Measurements from ENCODE around the gene GNG12.

Gene GNG12

GRCh38 chr1:67764633-67765032, 68.6 kb downstream of the GNG12 start:
- H3K4me3 ChIP-seq (ENCODE audit: insufficient read depth, low read length, poor library complexity, severe bottlenecking) = no peak overlapping the region

GRCh38 chr1:67761730-67762129, 71.5 kb downstream of the GNG12 start:
- Histone ChIP-seq H4K20me1 (ENCODE audit: low read depth, low read length) (no peaks in the 10 kb centered on the region), H3K4me2 (ENCODE audit: low read depth, low read length, poor library complexity, severe bottlenecking) (no peak overlapping the region), H3K4me3 (ENCODE audit: insufficient read depth, low read length, poor library complexity, severe bottlenecking) (no peak overlapping the region)

More at GRCh38 chr1:67764633-67765032, 68.6 kb downstream of the GNG12 start:
- Histone ChIP-seq H3K9me2 (replicated peaks; ENCODE audit: insufficient read depth, low read length) (no peaks in the 10 kb centered on the region), H3K4me2 (ENCODE audit: low read depth, low read length, poor library complexity, severe bottlenecking) (no peak overlapping the region), H3F3A (ENCODE audit: insufficient read depth) (no peaks in the 10 kb centered on the region), H2AFZ (ENCODE audit: low read depth, low read length, severe bottlenecking) (no peak overlapping the region), H4K20me1 (ENCODE audit: low read depth, low read length) (no peaks in the 10 kb centered on the region), H3K27me3 (ENCODE audit: low read length) (no peaks in the 10 kb centered on the region), H3K9ac (ENCODE audit: low read length) (no peak overlapping the region), H3K36me3 (ENCODE audit: low read length) (no peaks in the 10 kb centered on the region), H3K9me3 (ENCODE audit: insufficient read depth, low read length) (no peaks in the 10 kb centered on the region), H3K79me2 (ENCODE audit: insufficient read depth, low read length) (no peaks in the 10 kb centered on the region), H3K27ac (ENCODE audit: low read depth, low read length) (no peak overlapping the region)
- TF ChIP-seq EZH2phosphoT487 (conservative IDR thresholded peaks at IDR 0.05; ENCODE audit: low read length) = no peak
- TF ChIP-seq CTCF (IDR thresholded peaks at IDR 0.05; ENCODE audit: insufficient read depth, low read length, poor library complexity, severe bottlenecking) = no peak

GRCh38 chr1:67761091-67761490, 72.2 kb downstream of the GNG12 start:
- no peaks in the 10 kb centered on the region for H3K79me2 ChIP-seq (ENCODE audit: insufficient read depth, low read length)
- no peaks in the 10 kb centered on the region for H3F3A ChIP-seq (ENCODE audit: insufficient read depth)
- no peak overlapping the region for H3K4me3 ChIP-seq (ENCODE audit: insufficient read depth, low read length, poor library complexity, severe bottlenecking)
- H3K4me2 ChIP-seq (ENCODE audit: low read depth, low read length, poor library complexity, severe bottlenecking) = no peak overlapping the region
- H2AFZ ChIP-seq (ENCODE audit: low read depth, low read length, severe bottlenecking) = no peak overlapping the region
- no peaks in the 10 kb centered on the region for H3K36me3 ChIP-seq (ENCODE audit: low read length)
- no peaks in the 10 kb centered on the region for H3K27me3 ChIP-seq (ENCODE audit: low read length)
- H4K20me1 ChIP-seq (ENCODE audit: low read depth, low read length) = no peaks in the 10 kb centered on the region
- no peak for TF ChIP-seq EZH2phosphoT487 (conservative IDR thresholded peaks at IDR 0.05; ENCODE audit: low read length)
- no peak for TF ChIP-seq CTCF (IDR thresholded peaks at IDR 0.05; ENCODE audit: insufficient read depth, low read length, poor library complexity, severe bottlenecking)
- no peaks in the 10 kb centered on the region for H3K9me3 ChIP-seq (ENCODE audit: insufficient read depth, low read length)
- H3K27ac ChIP-seq (ENCODE audit: low read depth, low read length) = no peak overlapping the region
- no peaks in the 10 kb centered on the region for H3K9me2 ChIP-seq (replicated peaks; ENCODE audit: insufficient read depth, low read length)
- H3K9ac ChIP-seq (ENCODE audit: low read length) = no peak overlapping the region

More at GRCh38 chr1:67761730-67762129, 71.5 kb downstream of the GNG12 start:
- Histone ChIP-seq H2AFZ (ENCODE audit: low read depth, low read length, severe bottlenecking) (no peak overlapping the region), H3K36me3 (ENCODE audit: low read length) (no peaks in the 10 kb centered on the region), H3K27me3 (ENCODE audit: low read length) (no peaks in the 10 kb centered on the region), H3K9me2 (replicated peaks; ENCODE audit: insufficient read depth, low read length) (no peaks in the 10 kb centered on the region), H3K27ac (ENCODE audit: low read depth, low read length) (no peak overlapping the region), H3K9me3 (ENCODE audit: insufficient read depth, low read length) (no peaks in the 10 kb centered on the region), H3K9ac (ENCODE audit: low read length) (no peak overlapping the region), H3K79me2 (ENCODE audit: insufficient read depth, low read length) (no peaks in the 10 kb centered on the region), H3F3A (ENCODE audit: insufficient read depth) (no peaks in the 10 kb centered on the region)
- TF ChIP-seq EZH2phosphoT487 (conservative IDR thresholded peaks at IDR 0.05; ENCODE audit: low read length) (no peak), CTCF (IDR thresholded peaks at IDR 0.05; ENCODE audit: insufficient read depth, low read length, poor library complexity, severe bottlenecking) (no peak)

Data from SU-DHL-6 (cell line).